SK-N-SH treated with all-trans-retinoic acid at 6 μM for 48 hours (cell line): ENCODE data around the gene CACNA1C.

Experiments used
- SNAI2 ChIP-seq: fragments of 250-450 bp; sonication (Bioruptor Pico); IDR thresholded peaks from 2 replicates; pipeline ENCODE4 v1.5.0; 2020; ENCODE audit warnings: mild to moderate bottlenecking, moderate library complexity
- ZFP30 ChIP-seq: fragments of 450-650 bp; formaldehyde crosslinking; IDR thresholded peaks from 2 replicates; pipeline ENCODE4 v1.5.0; 2022; ENCODE audit warnings: mild to moderate bottlenecking, moderate library complexity
- TF ChIP-seq, protein P1 (sequence below): fragments of 250-450 bp; sonication (Bioruptor Pico); IDR thresholded peaks from 2 replicates; pipeline ENCODE4 v1.5.1; 2020; ENCODE audit warnings: low read depth, mild to moderate bottlenecking, moderate library complexity
- TF ChIP-seq, protein P2 (sequence below): fragments of 250-450 bp; sonication (Bioruptor Pico); IDR thresholded peaks from 2 replicates; pipeline ENCODE4 v1.8.0; 2020; ENCODE audit warnings: mild to moderate bottlenecking, moderate library complexity, borderline replicate concordance

DNA sequence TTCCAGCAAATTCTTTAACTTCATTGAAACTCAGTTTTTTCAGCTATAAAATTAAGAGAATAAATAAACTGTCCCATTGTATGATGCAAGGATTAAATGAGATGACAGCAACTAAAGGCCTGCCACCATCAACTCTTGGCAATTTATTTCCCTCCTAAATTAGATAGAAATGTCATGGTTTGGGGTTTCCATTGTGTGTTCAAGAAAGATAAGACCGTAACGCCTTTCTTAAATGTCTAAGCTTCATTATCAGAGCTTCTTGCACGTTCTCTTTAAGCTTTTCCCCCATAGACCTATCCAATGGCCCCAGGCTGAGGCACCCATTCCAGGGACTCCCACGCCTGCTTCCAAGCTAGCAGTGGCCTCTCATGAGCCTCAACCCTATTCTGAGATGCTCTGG lies 281.9 kb downstream of the CACNA1C start:
- TF ChIP-seq SNAI2 (CRISPR knock-in tag) (no peak), ZFP30 (no peak)
- TF ChIP-seq, protein P1, sequence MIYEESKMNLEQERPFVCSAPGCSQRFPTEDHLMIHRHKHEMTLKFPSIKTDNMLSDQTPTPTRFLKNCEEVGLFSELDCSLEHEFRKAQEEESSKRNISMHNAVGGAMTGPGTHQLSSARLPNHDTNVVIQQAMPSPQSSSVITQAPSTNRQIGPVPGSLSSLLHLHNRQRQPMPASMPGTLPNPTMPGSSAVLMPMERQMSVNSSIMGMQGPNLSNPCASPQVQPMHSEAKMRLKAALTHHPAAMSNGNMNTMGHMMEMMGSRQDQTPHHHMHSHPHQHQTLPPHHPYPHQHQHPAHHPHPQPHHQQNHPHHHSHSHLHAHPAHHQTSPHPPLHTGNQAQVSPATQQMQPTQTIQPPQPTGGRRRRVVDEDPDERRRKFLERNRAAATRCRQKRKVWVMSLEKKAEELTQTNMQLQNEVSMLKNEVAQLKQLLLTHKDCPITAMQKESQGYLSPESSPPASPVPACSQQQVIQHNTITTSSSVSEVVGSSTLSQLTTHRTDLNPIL = no peak
- TF ChIP-seq, protein P2, sequence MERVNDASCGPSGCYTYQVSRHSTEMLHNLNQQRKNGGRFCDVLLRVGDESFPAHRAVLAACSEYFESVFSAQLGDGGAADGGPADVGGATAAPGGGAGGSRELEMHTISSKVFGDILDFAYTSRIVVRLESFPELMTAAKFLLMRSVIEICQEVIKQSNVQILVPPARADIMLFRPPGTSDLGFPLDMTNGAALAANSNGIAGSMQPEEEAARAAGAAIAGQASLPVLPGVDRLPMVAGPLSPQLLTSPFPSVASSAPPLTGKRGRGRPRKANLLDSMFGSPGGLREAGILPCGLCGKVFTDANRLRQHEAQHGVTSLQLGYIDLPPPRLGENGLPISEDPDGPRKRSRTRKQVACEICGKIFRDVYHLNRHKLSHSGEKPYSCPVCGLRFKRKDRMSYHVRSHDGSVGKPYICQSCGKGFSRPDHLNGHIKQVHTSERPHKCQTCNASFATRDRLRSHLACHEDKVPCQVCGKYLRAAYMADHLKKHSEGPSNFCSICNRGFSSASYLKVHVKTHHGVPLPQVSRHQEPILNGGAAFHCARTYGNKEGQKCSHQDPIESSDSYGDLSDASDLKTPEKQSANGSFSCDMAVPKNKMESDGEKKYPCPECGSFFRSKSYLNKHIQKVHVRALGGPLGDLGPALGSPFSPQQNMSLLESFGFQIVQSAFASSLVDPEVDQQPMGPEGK (CRISPR knock-in tag) = no peak
